ENCODE results near the gene EEA1. TPM values are rescaled to one million over a fixed set of nuclear protein-coding genes. Genes with fewer than 3 reads are reported as not detected.

EEA1 gene
- total and polyA plus RNA-seq, 10 donors = 2.3 to 31.2 (median 20.8) TPM

- intact Hi-C loops (cut with DNase I; ENCODE audit: low total_unique reads) = no loop called here
- peaks cover 0 to 12% (median 9%) of the 10 kb centered on the region in 8 donors for H3K9me3 ChIP-seq
- 75 to 90% (median 85%) methylated on average over 9 of the region's 9 CpGs for WGBS, 5 donors
- DNase-seq = no peak
- no peak overlapping the region for H3K27ac ChIP-seq
- no peak overlapping the region for H3K4me3 ChIP-seq
- TF ChIP-seq CTCF (IDR thresholded peaks at IDR 0.05 in 8 of 11, conservative IDR thresholded peaks at IDR 0.05 in 3 of 11) = no peak
- TF ChIP-seq POLR2AphosphoS5 (IDR thresholded peaks at IDR 0.05) = no peak
- peaks cover 0 to 48% (median 11%) of the 10 kb centered on the region in 6 donors for H3K4me1 ChIP-seq
- peaks cover 0 to 4% (median 0%) of the 10 kb centered on the region in 6 donors for H3K36me3 ChIP-seq
- H3K27me3 ChIP-seq (replicated peaks in 1 of 7) = no peaks in the 10 kb centered on the region
These were observed 23.8 kb downstream of the EEA1 start for GRCh38 chr12:92905258-92905810.

DNA sequence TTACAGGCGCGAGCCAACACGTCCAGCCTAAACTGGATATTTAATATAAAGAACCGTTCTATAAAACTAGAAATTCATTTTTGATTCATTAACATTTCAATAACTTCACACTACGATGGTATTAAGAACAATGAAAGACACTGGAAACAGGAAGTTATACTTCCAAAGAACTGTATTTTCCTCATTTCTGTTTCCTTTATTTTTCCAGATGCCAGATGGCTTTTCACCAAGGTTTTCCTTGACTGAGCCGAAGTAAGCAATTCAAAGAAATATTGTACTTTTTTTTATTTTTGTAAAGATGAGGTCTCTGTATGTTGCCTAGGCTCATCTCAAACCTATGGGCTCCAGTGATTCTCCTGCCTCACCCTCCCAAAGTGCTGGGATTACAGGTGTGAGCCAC lies 28.2 kb downstream of the EEA1 start:
- DNase-seq = no peak
- Histone ChIP-seq H3K36me3 (peaks cover 0 to 14% (median 0%) of the 10 kb centered on the region in 6 donors), H3K4me3 (no peak overlapping the region), H3K4me1 (peaks cover 0 to 42% (median 13%) of the 10 kb centered on the region in 6 donors), H3K27ac (peak overlapping the region in 2 of 8 donors; percentile 27 to 68), H3K27me3 (replicated peaks in 1 of 7) (no peaks in the 10 kb centered on the region), H3K9me3 (no peaks in the 10 kb centered on the region)
- TF ChIP-seq CTCF (IDR thresholded peaks at IDR 0.05 in 8 of 11, conservative IDR thresholded peaks at IDR 0.05 in 3 of 11) = no peak
- no peak for TF ChIP-seq POLR2AphosphoS5 (IDR thresholded peaks at IDR 0.05)
- TF ChIP-seq POLR2A (IDR thresholded peaks at IDR 0.05) = no peak
- WGBS, 5 donors = 83 to 88% (median 86%) methylated on average over 6 of the region's 6 CpGs
- intact Hi-C loops (cut with DNase I; ENCODE audit: low total_unique reads) = no loop called here

GRCh38 chr12:92899386-92900001 lies 29.6 kb downstream of the EEA1 start:
- H3K36me3 ChIP-seq = peaks cover 0 to 23% (median 0%) of the 10 kb centered on the region in 6 donors
- H3K9me3 ChIP-seq = no peaks in the 10 kb centered on the region
- H3K27ac ChIP-seq = peak overlapping the region in 7 of 8 donors; percentile 32 to 68 (median 59)
- TF ChIP-seq POLR2AphosphoS5 (IDR thresholded peaks at IDR 0.05) (peak in 1 of 3 donors; percentile 51), POLR2A (IDR thresholded peaks at IDR 0.05) (no peak)
- no peak overlapping the region for H3K4me3 ChIP-seq
- H3K27me3 ChIP-seq (replicated peaks in 1 of 7) = no peaks in the 10 kb centered on the region
- peaks cover 0 to 31% (median 9%) of the 10 kb centered on the region in 6 donors for H3K4me1 ChIP-seq
- intact Hi-C loops (cut with DNase I; ENCODE audit: low total_unique reads) = no loop called here
- no peak for DNase-seq
- WGBS, 5 donors = 57 to 71% (median 67%) methylated on average over 3 of the region's 3 CpGs

GRCh38 chr12:92898755-92899154 lies 30.3 kb downstream of the EEA1 start:
- H3K27ac ChIP-seq = peak overlapping the region in 6 of 8 donors; percentile 32 to 68 (median 60)

More at GRCh38 chr12:92898755-92899154, 30.3 kb downstream of the EEA1 start:
- H3K27me3 ChIP-seq (replicated peaks in 1 of 7) = no peaks in the 10 kb centered on the region
- H3K36me3 ChIP-seq = peaks cover 0 to 23% (median 0%) of the 10 kb centered on the region in 6 donors
- intact Hi-C loops (cut with DNase I; ENCODE audit: low total_unique reads) = no loop called here
- no peak overlapping the region for H3K4me3 ChIP-seq
- DNase-seq = no peak
- H3K4me1 ChIP-seq = peaks cover 0 to 31% (median 9%) of the 10 kb centered on the region in 6 donors
- no peaks in the 10 kb centered on the region for H3K9me3 ChIP-seq
- TF ChIP-seq CTCF (IDR thresholded peaks at IDR 0.05 in 8 of 11, conservative IDR thresholded peaks at IDR 0.05 in 3 of 11) = no peak
- TF ChIP-seq POLR2AphosphoS5 (IDR thresholded peaks at IDR 0.05) = no peak
- no peak for TF ChIP-seq POLR2A (IDR thresholded peaks at IDR 0.05)
